GM10266 (cell line): ENCODE results near the gene SCN8A.

Experiments used
- DNase-seq: peaks from one replicate; pipeline ENCODE4 v3.0.0; 2012; ENCODE audit errors: extremely low spot score
- CTCF ChIP-seq: IDR thresholded peaks from 2 replicates; pipeline ENCODE4 v1.5.1; 2012; ENCODE audit warnings: mild to moderate bottlenecking, low read depth; ENCODE audit not compliant: control insufficient read depth, insufficient read depth; ENCODE audit errors: missing control alignments

SCN8A gene

GRCh38 chr12:51818086-51818485, 227.1 kb downstream of the SCN8A start:
- no peak for DNase-seq
- TF ChIP-seq CTCF: no peak

GRCh38 chr12:51818566-51819300, 227.7 kb downstream of the SCN8A start:
- no peak for TF ChIP-seq CTCF
- no peak for DNase-seq

GRCh38 chr12:51819736-51820525, 228.9 kb downstream of the SCN8A start:
- TF ChIP-seq CTCF: no peak
- DNase-seq: no peak

- peak; percentile 76 for DNase-seq
- peak; percentile 41 for TF ChIP-seq CTCF
These were observed 229.8 kb downstream of the SCN8A start for GRCh38 chr12:51820526-51821439.

- no peak for DNase-seq
- TF ChIP-seq CTCF: no peak
These were observed 230.6 kb downstream of the SCN8A start for GRCh38 chr12:51821440-51822260.

GRCh38 chr12:51822261-51822616, 231.2 kb downstream of the SCN8A start:
- no peak for TF ChIP-seq CTCF
- no peak for DNase-seq
